Keratinocyte (primary cell): Measurements from ENCODE around the gene TBX3. TPM values are rescaled to one million over a fixed set of nuclear protein-coding genes. Genes with fewer than 3 reads are reported as not detected.

Experiments
- DNase-seq: peaks from one replicate; pipeline ENCODE4 v3.0.0-alpha.2; 2011; ENCODE audit warnings: low read depth, missing footprints, low spot score
- FAIRE-seq: peaks from 2 replicates; lab custom pipeline; 2011; peaks lifted over from hg19 to GRCh38; lab: Jason Lieb, UNC
- H2AFZ ChIP-seq: 2 replicates; pipeline ENCODE4 v1.6.0; 2012; ENCODE audit warnings: low read length, control low read depth, inconsistent platforms; ENCODE audit not compliant: control insufficient read depth
- H3K27ac ChIP-seq: 2 replicates; pipeline ENCODE4 v1.5.1; 2011; ENCODE audit warnings: low read length; ENCODE audit not compliant: control insufficient read depth, insufficient read depth
- H3K27me3 ChIP-seq: 3 replicates; pipeline ENCODE4 v1.6.0; 2011; ENCODE audit warnings: low read length; ENCODE audit not compliant: control insufficient read depth, insufficient read depth; ENCODE audit errors: extremely low read depth
- H3K36me3 ChIP-seq, 2 experiments: 2 replicates in 1 of 2; 3 replicates in 1 of 2; pipeline ENCODE4 v1.5.1; 2011; ENCODE audit warnings: low read length in 2 of 2, mild to moderate bottlenecking in 1 of 2; ENCODE audit not compliant: control insufficient read depth in 2 of 2, insufficient read depth in 2 of 2; ENCODE audit errors: extremely low read depth in 1 of 2
- H3K4me1 ChIP-seq: 3 replicates; pipeline ENCODE4 v1.5.1; 2011; ENCODE audit warnings: low read length; ENCODE audit not compliant: control insufficient read depth, insufficient read depth; ENCODE audit errors: extremely low read depth
- H3K4me2 ChIP-seq: 3 replicates; pipeline ENCODE4 v1.6.0; 2011; ENCODE audit warnings: low read depth, low read length; ENCODE audit not compliant: control insufficient read depth, insufficient read depth; ENCODE audit errors: extremely low read depth
- H3K4me3 ChIP-seq, 3 experiments: fragments of 200-600 bp in 1 of 3; sonication (generic) in 1 of 3; 2 replicates in 2 of 3; 3 replicates in 1 of 3; pipeline ENCODE4 v1.5.1; 2011 to 2016; ENCODE audit warnings: low read length in 3 of 3, mild to moderate bottlenecking in 3 of 3, control low read depth in 2 of 3, inconsistent platforms in 1 of 3, low read depth in 1 of 3, mixed read lengths in 1 of 3, mixed run types in 1 of 3, moderate library complexity in 1 of 3; ENCODE audit not compliant: control insufficient read depth in 2 of 3, insufficient read depth in 2 of 3; ENCODE audit errors: extremely low read depth in 1 of 3
- H3K79me2 ChIP-seq: 2 replicates; pipeline ENCODE4 v1.6.0; 2012; ENCODE audit warnings: low read length; ENCODE audit not compliant: control insufficient read depth, insufficient read depth
- H3K9ac ChIP-seq: 3 replicates; pipeline ENCODE4 v1.6.0; 2011; ENCODE audit warnings: low read length; ENCODE audit not compliant: control insufficient read depth, insufficient read depth; ENCODE audit errors: extremely low read depth
- H3K9me1 ChIP-seq: 3 replicates; pipeline ENCODE4 v1.6.0; 2011; ENCODE audit warnings: low read length; ENCODE audit not compliant: control insufficient read depth, insufficient read depth; ENCODE audit errors: extremely low read depth
- H3K9me3 ChIP-seq: 2 replicates; pipeline ENCODE4 v1.5.1; 2012; ENCODE audit warnings: low read depth, low read length; ENCODE audit not compliant: control insufficient read depth
- H4K20me1 ChIP-seq: 3 replicates; pipeline ENCODE4 v1.6.0; 2011; ENCODE audit warnings: low read length; ENCODE audit not compliant: control insufficient read depth, insufficient read depth; ENCODE audit errors: extremely low read depth
- EZH2 ChIP-seq: IDR thresholded peaks from one replicate; pipeline ENCODE4 v1.6.1; 2012; ENCODE audit warnings: inconsistent platforms, mild to moderate bottlenecking, low read length, moderate library complexity
- dilution Hi-C: fragments of 300-500 bp; cut with MboI; formaldehyde crosslinking; loops from one replicate; pipeline ENCODE4 v1.7.0; 2020; ENCODE audit warnings: low sequenced_read_pairs; ENCODE audit not compliant: extremely low pct_ligation_motif_present
- polyA plus RNA-seq, 5 experiments: library from polyadenylated mRNA; depleted of rRNA in 3 of 5; stranded (reverse) in 3 of 5; stranded (forward) in 1 of 5; unstranded in 1 of 5; fragments of >200 nt; gene quantifications; 1 replicate in 1 of 5; 2 replicates in 3 of 5; 3 replicates in 1 of 5; pipeline versions ENCODE4 v1.2.1 to v1.2.3, GENCODE V29; 2011 to 2012; ENCODE audit warnings: missing spikeins in 2 of 5, low read depth in 1 of 5, low replicate concordance in 1 of 5
- small RNA-seq, 3 experiments: library from RNA; depleted of rRNA; stranded (forward); fragments of <200 nt; gene quantifications; one replicate each; pipeline ENCODE3, GENCODE V24; 2012; ENCODE audit warnings: low read depth in 3 of 3, low replicate concordance in 1 of 3; ENCODE audit not compliant: insufficient read length in 3 of 3
- TF ChIP-seq, protein P1 (sequence below), 3 experiments: IDR thresholded peaks in 1 of 3; conservative IDR thresholded peaks in 1 of 3; optimal IDR thresholded peaks in 1 of 3; 2 replicates in 2 of 3; 3 replicates in 1 of 3; pipeline versions ENCODE3 to v1.5.1; 2011; ENCODE audit warnings: low read length in 3 of 3, mild to moderate bottlenecking in 3 of 3, moderate library complexity in 2 of 3, control low read depth in 1 of 3, inconsistent platforms in 1 of 3; ENCODE audit not compliant: insufficient read depth in 2 of 3; ENCODE audit errors: extremely low read depth in 1 of 3

Gene TBX3
- polyA plus RNA-seq, 1 donor (not counting 4 experiments of a cell fraction or from before 2014, with no cell fraction given), result 7.8 TPM

DNA sequence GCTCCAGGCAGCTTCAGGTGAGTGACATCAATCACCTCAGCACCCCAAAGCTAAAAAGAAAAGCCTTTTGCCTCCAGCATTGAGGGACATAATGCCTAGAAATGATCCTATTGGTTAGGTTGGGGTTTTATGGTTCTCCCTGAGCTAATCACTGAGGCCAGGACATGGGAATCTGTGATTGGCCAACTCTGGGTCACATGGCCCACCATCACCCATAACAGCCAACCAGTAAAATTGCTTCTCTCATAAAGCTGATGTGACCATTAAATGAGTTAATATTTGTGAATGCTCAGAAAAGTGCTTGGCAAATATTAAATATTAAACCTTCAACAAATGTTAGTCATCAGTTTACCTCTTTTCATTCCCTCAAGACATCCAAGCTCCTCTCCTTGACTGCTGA lies 60.2 kb downstream of the TBX3 start:
- DNase-seq, result no peak
- H3K4me1 ChIP-seq, result peaks cover 7% of the 10 kb centered on the region
- no peak overlapping the region for H3K4me2 ChIP-seq
- no peaks in the 10 kb centered on the region for H3K79me2 ChIP-seq
- H2AFZ ChIP-seq, result no peak overlapping the region
- H3K4me3 ChIP-seq, result no peak overlapping the region
- no peaks in the 10 kb centered on the region for H3K36me3 ChIP-seq
- no peak overlapping the region for H3K27ac ChIP-seq
- H3K9ac ChIP-seq, result no peak overlapping the region
- no peak for FAIRE-seq
- no peaks in the 10 kb centered on the region for H3K9me1 ChIP-seq
- H4K20me1 ChIP-seq, result no peaks in the 10 kb centered on the region
- TF ChIP-seq, protein P1, sequence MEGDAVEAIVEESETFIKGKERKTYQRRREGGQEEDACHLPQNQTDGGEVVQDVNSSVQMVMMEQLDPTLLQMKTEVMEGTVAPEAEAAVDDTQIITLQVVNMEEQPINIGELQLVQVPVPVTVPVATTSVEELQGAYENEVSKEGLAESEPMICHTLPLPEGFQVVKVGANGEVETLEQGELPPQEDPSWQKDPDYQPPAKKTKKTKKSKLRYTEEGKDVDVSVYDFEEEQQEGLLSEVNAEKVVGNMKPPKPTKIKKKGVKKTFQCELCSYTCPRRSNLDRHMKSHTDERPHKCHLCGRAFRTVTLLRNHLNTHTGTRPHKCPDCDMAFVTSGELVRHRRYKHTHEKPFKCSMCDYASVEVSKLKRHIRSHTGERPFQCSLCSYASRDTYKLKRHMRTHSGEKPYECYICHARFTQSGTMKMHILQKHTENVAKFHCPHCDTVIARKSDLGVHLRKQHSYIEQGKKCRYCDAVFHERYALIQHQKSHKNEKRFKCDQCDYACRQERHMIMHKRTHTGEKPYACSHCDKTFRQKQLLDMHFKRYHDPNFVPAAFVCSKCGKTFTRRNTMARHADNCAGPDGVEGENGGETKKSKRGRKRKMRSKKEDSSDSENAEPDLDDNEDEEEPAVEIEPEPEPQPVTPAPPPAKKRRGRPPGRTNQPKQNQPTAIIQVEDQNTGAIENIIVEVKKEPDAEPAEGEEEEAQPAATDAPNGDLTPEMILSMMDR (optimal IDR thresholded peaks at IDR 0.05 in 1 of 3, IDR thresholded peaks at IDR 0.05 in 1 of 3, conservative IDR thresholded peaks at IDR 0.05 in 1 of 3; ENCODE audit: extremely low read depth in 1 of 3, insufficient read depth in 2 of 3, low read length in 3 of 3), result no peak
- no peak for TF ChIP-seq EZH2
- H3K27me3 ChIP-seq, result no peaks in the 10 kb centered on the region
- no peaks in the 10 kb centered on the region for H3K9me3 ChIP-seq
- dilution Hi-C loops, result no loop called here

Small RNA genes lying within 50 kb of the gene (small RNA-seq; reads per million reads assigned to genes)
- gene RF00019, result 0 reads per million in 3 experiments
